ENCODE measurements around the gene OLFML1. TPM values are rescaled to one million over a fixed set of nuclear protein-coding genes. Genes with fewer than 3 reads are reported as not detected.

OLFML1 gene
- polyA plus RNA-seq, 2 of the 4 experiments (the other 2 are of a cell fraction): not detected

DNA sequence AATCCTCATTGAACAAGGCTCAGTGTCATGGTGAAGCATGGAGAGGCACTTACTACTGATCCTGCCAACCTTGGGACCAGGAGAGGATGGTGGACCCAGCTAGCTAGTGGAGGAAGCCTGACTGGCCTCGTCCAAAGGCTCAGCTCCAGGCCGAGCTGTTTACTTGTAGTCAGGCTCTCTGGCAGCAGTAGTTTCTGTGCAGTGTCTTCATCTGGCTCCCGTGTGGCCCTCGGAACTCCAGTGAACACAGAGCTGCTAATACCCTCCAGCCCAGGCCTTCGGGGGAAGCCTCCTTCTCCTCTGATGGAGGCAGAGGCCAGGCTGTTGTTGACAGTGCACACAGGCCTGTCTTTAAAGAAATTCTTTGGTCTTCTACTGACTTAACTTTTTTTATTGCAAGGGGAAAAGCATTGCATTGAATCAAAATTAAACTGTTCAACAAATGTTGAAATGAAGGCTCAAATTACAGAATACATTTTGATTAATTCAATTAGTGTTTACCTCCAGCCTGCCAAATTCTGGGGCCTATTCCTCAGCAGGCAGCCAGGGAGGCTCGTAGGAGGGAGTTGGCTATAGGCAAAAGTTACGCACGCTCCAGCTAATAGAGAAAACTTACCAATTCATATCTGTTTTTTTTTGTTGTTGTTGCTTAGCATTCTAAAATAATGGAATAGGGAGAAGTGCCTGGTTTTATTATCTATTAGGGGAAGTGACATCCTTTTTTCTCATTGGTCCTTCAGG is 47.3 kb downstream of the OLFML1 start:
- Histone ChIP-seq H3K9me3 (no peaks in the 10 kb centered on the region), H3K4me2 (no peak overlapping the region), H3K4me3 (no peak overlapping the region), H3K27ac (no peak overlapping the region), H3K4me1 (no peaks in the 10 kb centered on the region)
- no peak for FAIRE-seq
- DNase-seq (ENCODE audit: low read depth in 1 of 2, low spot score in 1 of 2): no peak
- TF ChIP-seq TP53 (CRISPR knock-in tag; IDR thresholded peaks at IDR 0.05) (no peak), EP300 (IDR thresholded peaks at IDR 0.05) (no peak), JUNB (IDR thresholded peaks at IDR 0.05) (no peak), ZFP36 (IDR thresholded peaks at IDR 0.05; ENCODE audit: borderline replicate concordance, partially characterized antibody) (no peak), USF2 (IDR thresholded peaks at IDR 0.05) (no peak), MYC (IDR thresholded peaks at IDR 0.05; ENCODE audit: borderline replicate concordance, low read length) (no peak), PHF8 (IDR thresholded peaks at IDR 0.05; ENCODE audit: borderline replicate concordance, low read depth) (no peak), CHD4 (IDR thresholded peaks at IDR 0.05; ENCODE audit: borderline replicate concordance) (no peak), RARB (CRISPR knock-in tag; IDR thresholded peaks at IDR 0.05) (no peak)
- ChIA-PET CTCF (interaction anchor here (0.8 to 3.2 kb wide), 3 partner anchors 12 to 39 kb away, joined by 3 to 11 read pairs (median 4); no protein-coding TSS in a partner anchor), POLR2A (no interaction called here)
- WGBS (ENCODE audit: missing lambda C conversion rate): 65% methylated on average over 8 of the region's 8 CpGs
- ATAC-seq: no peak

- no peak for DNase-seq (ENCODE audit: low read depth in 1 of 2, low spot score in 1 of 2)
- FAIRE-seq: no peak
- ChIA-PET POLR2A (no interaction called here), CTCF (interaction anchor here (0.8 to 3.2 kb wide), 5 partner anchors 12 to 124 kb away, joined by 3 to 11 read pairs (median 4); no protein-coding TSS in a partner anchor)
- WGBS (ENCODE audit: missing lambda C conversion rate): 57% methylated on average over 8 of the region's 8 CpGs
- Histone ChIP-seq H3K9me3 (no peaks in the 10 kb centered on the region), H3K4me3 (no peak overlapping the region), H3K4me1 (no peaks in the 10 kb centered on the region), H3K27ac (no peak overlapping the region), H3K4me2 (no peak overlapping the region)
- no peak for TF ChIP-seq HOXA7 (CRISPR knock-in tag; IDR thresholded peaks at IDR 0.05)
- no peak for TF ChIP-seq FOSL2 (IDR thresholded peaks at IDR 0.05)
- no peak for TF ChIP-seq FOSL2 (CRISPR knock-in tag; IDR thresholded peaks at IDR 0.05)
- no peak for TF ChIP-seq ZFP36 (IDR thresholded peaks at IDR 0.05; ENCODE audit: borderline replicate concordance, partially characterized antibody)
- no peak for TF ChIP-seq ZNF302 (CRISPR knock-in tag; IDR thresholded peaks at IDR 0.05)
- no peak for TF ChIP-seq CHD4 (IDR thresholded peaks at IDR 0.05; ENCODE audit: borderline replicate concordance)
- TF ChIP-seq KDM1A (IDR thresholded peaks at IDR 0.05; ENCODE audit: low read depth): no peak
- TF ChIP-seq ATOH8 (CRISPR knock-in tag; IDR thresholded peaks at IDR 0.05; ENCODE audit: low read depth): no peak
- no peak for TF ChIP-seq TFCP2L1 (CRISPR knock-in tag; IDR thresholded peaks at IDR 0.05)
- no peak for TF ChIP-seq EHMT2 (IDR thresholded peaks at IDR 0.05; ENCODE audit: low read depth)
- no peak for TF ChIP-seq CTCF (IDR thresholded peaks at IDR 0.05)
- TF ChIP-seq CHD2 (IDR thresholded peaks at IDR 0.05; ENCODE audit: low read length, partially characterized antibody): no peak
- TF ChIP-seq PHF8 (IDR thresholded peaks at IDR 0.05; ENCODE audit: borderline replicate concordance, low read depth): no peak
- TF ChIP-seq EHF (CRISPR knock-in tag; IDR thresholded peaks at IDR 0.05): no peak
- TF ChIP-seq NPAS2 (CRISPR knock-in tag; IDR thresholded peaks at IDR 0.05; ENCODE audit: borderline replicate concordance): no peak
- no peak for TF ChIP-seq EP300 (IDR thresholded peaks at IDR 0.05)
- TF ChIP-seq CEBPB (IDR thresholded peaks at IDR 0.05): no peak
- no peak for ATAC-seq
Observed at GRCh38 chr11:7533199-7534041, 48.1 kb downstream of the OLFML1 start.
